HG03103 (cell line): ENCODE results near the gene MAGI1.

Experiments used
- ATAC-seq: cut with Tn5 transposase; IDR thresholded peaks from one replicate; pipeline ENCODE4 v1.9.1; 2021; ENCODE audit warnings: low read depth; ENCODE audit not compliant: unreplicated experiment

The MAGI1 gene

GRCh38 chr3:65777050-65777449, 261.7 kb downstream of the MAGI1 start:
- no peak for ATAC-seq

GRCh38 chr3:65776494-65776893, 262.2 kb downstream of the MAGI1 start:
- no peak for ATAC-seq

- no peak for ATAC-seq
Measured at GRCh38 chr3:65776081-65776480, 262.6 kb downstream of the MAGI1 start.

- no peak for ATAC-seq
Measured at GRCh38 chr3:65772758-65773157, 266.0 kb downstream of the MAGI1 start.

- ATAC-seq: no peak
Measured at GRCh38 chr3:65767551-65767950, 271.2 kb downstream of the MAGI1 start.

GRCh38 chr3:65762235-65762580, 276.5 kb downstream of the MAGI1 start:
- ATAC-seq: no peak

GRCh38 chr3:65761446-65762234, 277.1 kb downstream of the MAGI1 start:
- ATAC-seq: no peak

GRCh38 chr3:65758876-65759598, 279.7 kb downstream of the MAGI1 start:
- ATAC-seq: no peak

GRCh38 chr3:65758438-65758837, 280.3 kb downstream of the MAGI1 start:
- ATAC-seq: no peak

- ATAC-seq: no peak
Measured at GRCh38 chr3:65752636-65753035, 286.1 kb downstream of the MAGI1 start.

GRCh38 chr3:65751123-65751700, 287.5 kb downstream of the MAGI1 start:
- ATAC-seq: no peak

- no peak for ATAC-seq
Measured at GRCh38 chr3:65749066-65749465, 289.7 kb downstream of the MAGI1 start.

- ATAC-seq: no peak
Measured at GRCh38 chr3:65748326-65748725, 290.4 kb downstream of the MAGI1 start.

GRCh38 chr3:65746848-65747247, 291.9 kb downstream of the MAGI1 start:
- no peak for ATAC-seq

- ATAC-seq: no peak
Measured at GRCh38 chr3:65745306-65745705, 293.4 kb downstream of the MAGI1 start.

GRCh38 chr3:65742914-65743313, 295.8 kb downstream of the MAGI1 start:
- ATAC-seq: no peak

- ATAC-seq: no peak
Measured at GRCh38 chr3:65741540-65741939, 297.2 kb downstream of the MAGI1 start.

- ATAC-seq: no peak
Measured at GRCh38 chr3:65739901-65740541, 298.7 kb downstream of the MAGI1 start.

GRCh38 chr3:65734792-65735191, 303.9 kb downstream of the MAGI1 start:
- ATAC-seq: no peak

- ATAC-seq: no peak
Measured at GRCh38 chr3:65734382-65734781, 304.3 kb downstream of the MAGI1 start.

- ATAC-seq: no peak
Measured at GRCh38 chr3:65733459-65733858, 305.3 kb downstream of the MAGI1 start.
